Karpas-422 (cell line): ENCODE data around the gene ANKRD37. TPM values are rescaled to one million over a fixed set of nuclear protein-coding genes. Genes with fewer than 3 reads are reported as not detected.
A peak's percentile ranks its signal among the peaks of the same experiment; 100 is the strongest.

Experiments
- DNase-seq: peaks from one replicate; pipeline ENCODE4 v3.0.0-alpha.2; 2015
- H2AFZ ChIP-seq: fragments of 200-600 bp; sonication (generic); 2 replicates; pipeline ENCODE4 v1.6.1; 2014; ENCODE audit warnings: antibody characterized with exemption, low read length, mixed read lengths
- H3K27ac ChIP-seq: fragments of 200-600 bp; sonication (generic); 2 replicates; pipeline ENCODE4 v1.5.1; 2014; ENCODE audit warnings: mild to moderate bottlenecking, low read length, moderate library complexity
- H3K27me3 ChIP-seq: fragments of 200-600 bp; sonication (generic); 2 replicates; pipeline ENCODE4 v1.6.1; 2014; ENCODE audit warnings: low read length, mixed read lengths
- H3K36me3 ChIP-seq: fragments of 200-600 bp; sonication (generic); 2 replicates; pipeline ENCODE4 v1.6.1; 2014; ENCODE audit warnings: low read length, mixed read lengths; ENCODE audit not compliant: insufficient read depth
- H3K4me1 ChIP-seq: fragments of 200-600 bp; sonication (generic); 2 replicates; pipeline ENCODE4 v1.6.1; 2014; ENCODE audit warnings: mild to moderate bottlenecking, low read length, mixed read lengths
- H3K4me2 ChIP-seq: fragments of 200-600 bp; sonication (generic); 2 replicates; pipeline ENCODE4 v1.6.1; 2014; ENCODE audit warnings: low read length, low read depth, mild to moderate bottlenecking; ENCODE audit not compliant: poor library complexity, severe bottlenecking
- H3K4me3 ChIP-seq: fragments of 200-600 bp; sonication (generic); 2 replicates; pipeline ENCODE4 v1.5.1; 2014; ENCODE audit warnings: mild to moderate bottlenecking, antibody characterized with exemption, low read length, mixed read lengths
- H3K79me2 ChIP-seq: fragments of 200-600 bp; sonication (generic); 2 replicates; pipeline ENCODE4 v1.6.1; 2014; ENCODE audit warnings: mild to moderate bottlenecking, low read length, mixed read lengths
- H3K9ac ChIP-seq: fragments of 200-600 bp; sonication (generic); 2 replicates; pipeline ENCODE4 v1.6.0; 2014; ENCODE audit warnings: low read length
- H3K9me2 ChIP-seq: fragments of 200-600 bp; sonication (generic), shearing (Covaris generic); replicated peaks from 2 replicates; pipeline ENCODE4 v1.6.0; 2014; ENCODE audit warnings: mild to moderate bottlenecking, low read length, moderate library complexity; ENCODE audit not compliant: insufficient read depth
- H3K9me3 ChIP-seq: fragments of 300-700, 200-600 bp; sonication (generic); 2 replicates; pipeline ENCODE4 v1.6.1; 2014; ENCODE audit warnings: low read length, mixed read lengths
- H4K20me1 ChIP-seq: fragments of 200-600 bp; sonication (generic); 2 replicates; pipeline ENCODE4 v1.6.1; 2014; ENCODE audit warnings: mild to moderate bottlenecking, antibody characterized with exemption, low read length, low read depth; ENCODE audit not compliant: insufficient read depth
- total RNA-seq: library from RNA; depleted of rRNA; stranded (reverse); fragments of >200 nt; shearing (Covaris generic); gene quantifications from 2 replicates; pipeline ENCODE4 v1.2.3, GENCODE V29; 2014; ENCODE audit warnings: low replicate concordance

ANKRD37 gene
- total RNA-seq, 1 experiment from 2014 or later: 26.6 TPM

DNA sequence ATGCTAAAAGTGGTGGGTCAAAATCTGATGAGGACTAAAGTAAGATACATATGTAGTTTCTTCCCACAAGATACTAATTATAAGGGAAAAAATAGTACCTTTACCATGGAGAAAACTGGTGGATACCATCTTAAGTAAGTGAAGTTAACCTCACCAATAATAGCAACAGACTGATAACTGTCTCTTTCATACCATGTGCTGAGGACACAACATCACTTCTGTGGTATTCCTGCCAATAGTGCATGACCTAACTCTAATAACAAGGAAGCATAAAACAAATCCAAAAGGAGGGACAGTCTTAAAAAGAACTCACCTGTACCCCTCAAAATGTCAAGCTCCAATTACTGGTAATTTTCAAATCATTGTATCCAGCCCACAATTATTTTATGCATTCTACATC, 20.3 kb downstream of the ANKRD37 start:
- no peak overlapping the region for H3K4me3 ChIP-seq
- H3K27ac ChIP-seq: no peak overlapping the region
- no peak overlapping the region for H2AFZ ChIP-seq
- H4K20me1 ChIP-seq: no peaks in the 10 kb centered on the region
- H3K79me2 ChIP-seq: no peaks in the 10 kb centered on the region
- no peak overlapping the region for H3K9ac ChIP-seq
- DNase-seq: no peak
- no peaks in the 10 kb centered on the region for H3K4me1 ChIP-seq
- no peaks in the 10 kb centered on the region for H3K9me3 ChIP-seq
- H3K36me3 ChIP-seq: no peaks in the 10 kb centered on the region
- H3K9me2 ChIP-seq: no peaks in the 10 kb centered on the region
- no peak overlapping the region for H3K4me2 ChIP-seq
- no peaks in the 10 kb centered on the region for H3K27me3 ChIP-seq

DNA sequence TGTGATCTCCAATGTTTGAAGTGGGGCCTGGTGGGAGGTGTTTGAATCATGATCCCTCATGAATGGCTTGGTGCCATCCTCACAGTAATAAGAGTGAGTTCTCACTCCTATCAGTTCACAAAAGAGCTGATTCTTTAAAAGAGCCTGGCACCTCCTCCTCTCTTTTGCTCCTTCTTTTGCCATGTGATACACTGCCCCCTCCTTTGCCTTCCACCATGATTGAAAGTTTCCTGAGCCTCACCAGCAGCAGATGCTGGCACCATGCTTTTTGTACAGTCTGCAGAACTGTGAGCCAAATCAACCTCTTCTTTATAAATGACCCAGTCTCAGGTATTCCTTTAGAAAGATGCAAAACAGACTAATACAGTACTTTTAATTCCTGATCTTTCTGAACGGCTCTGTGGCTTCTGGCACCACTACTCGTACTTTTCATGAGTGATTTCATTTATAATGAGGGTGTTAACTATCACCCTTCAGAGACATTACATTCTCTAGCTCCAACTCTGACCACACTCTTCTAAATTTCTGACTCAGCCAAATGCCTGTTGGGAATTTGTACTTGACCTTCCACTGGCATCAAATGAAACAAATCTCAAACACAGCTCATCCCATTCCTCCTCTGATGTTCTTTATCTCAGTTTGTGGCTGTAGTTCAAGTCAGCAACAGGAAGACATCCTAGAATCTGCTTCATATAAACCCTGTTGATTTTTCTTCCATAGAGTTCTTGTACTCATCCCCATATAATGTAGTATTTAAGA, 24.9 kb downstream of the ANKRD37 start:
- Histone ChIP-seq H3K36me3 (no peaks in the 10 kb centered on the region), H3K4me2 (no peak overlapping the region), H3K79me2 (peaks cover 10% of the 10 kb centered on the region; the same call in 1 of the 2 replicates), H3K4me1 (peaks cover 11% of the 10 kb centered on the region), H3K27me3 (no peaks in the 10 kb centered on the region), H3K27ac (no peak overlapping the region), H3K4me3 (no peak overlapping the region), H2AFZ (no peak overlapping the region), H3K9me2 (no peaks in the 10 kb centered on the region), H4K20me1 (no peaks in the 10 kb centered on the region), H3K9me3 (no peaks in the 10 kb centered on the region), H3K9ac (no peak overlapping the region)
- DNase-seq: no peak

DNA sequence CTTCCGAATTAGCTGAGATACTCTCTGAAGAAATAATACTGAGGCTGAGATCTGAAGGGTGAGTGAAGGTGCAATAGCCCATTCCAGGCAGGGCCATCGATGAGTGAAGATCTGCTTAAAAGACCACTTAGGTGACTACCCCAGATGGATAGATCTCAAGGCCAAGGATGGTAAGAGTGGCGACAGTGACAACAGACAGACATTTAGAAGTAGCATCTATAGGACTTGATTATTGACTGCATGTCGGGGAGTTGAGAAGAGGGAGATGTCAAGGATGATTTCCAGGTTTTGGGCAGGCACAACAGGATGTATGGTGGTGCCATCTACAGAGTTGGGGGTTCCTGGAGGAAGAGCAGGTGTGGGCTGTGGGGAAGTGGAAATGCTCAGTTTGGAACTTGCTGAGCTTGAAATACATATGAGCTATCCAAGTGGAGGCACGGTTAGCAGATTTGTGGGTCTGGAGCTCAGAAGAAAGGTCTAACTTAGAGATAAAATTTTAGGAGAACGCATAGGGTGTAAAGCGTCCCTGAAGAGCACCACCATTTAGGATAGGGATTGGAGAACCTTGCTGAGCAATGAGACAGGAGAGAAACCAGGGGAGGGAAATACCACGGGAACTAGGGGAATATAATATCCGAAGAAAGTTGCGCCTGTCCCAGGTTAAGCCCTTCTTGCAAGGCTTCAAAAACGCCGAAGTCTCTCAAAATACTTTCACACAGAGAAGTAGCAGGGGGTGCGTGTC, 28.4 kb downstream of the ANKRD37 start:
- Histone ChIP-seq H3K4me3 (peak overlapping the region; percentile 84), H3K9me3 (no peaks in the 10 kb centered on the region), H3K4me2 (peak overlapping the region; percentile 79), H3K4me1 (peaks cover 11% of the 10 kb centered on the region), H4K20me1 (no peaks in the 10 kb centered on the region), H3K79me2 (peaks cover 10% of the 10 kb centered on the region; the same call in 1 of the 2 replicates), H3K36me3 (no peaks in the 10 kb centered on the region), H3K27me3 (no peaks in the 10 kb centered on the region), H3K27ac (no peak overlapping the region), H2AFZ (peak overlapping the region; percentile 75; the same call in 1 of the 2 replicates), H3K9me2 (no peaks in the 10 kb centered on the region), H3K9ac (peak overlapping the region; percentile 75)
- peak; percentile 41 for DNase-seq

DNA sequence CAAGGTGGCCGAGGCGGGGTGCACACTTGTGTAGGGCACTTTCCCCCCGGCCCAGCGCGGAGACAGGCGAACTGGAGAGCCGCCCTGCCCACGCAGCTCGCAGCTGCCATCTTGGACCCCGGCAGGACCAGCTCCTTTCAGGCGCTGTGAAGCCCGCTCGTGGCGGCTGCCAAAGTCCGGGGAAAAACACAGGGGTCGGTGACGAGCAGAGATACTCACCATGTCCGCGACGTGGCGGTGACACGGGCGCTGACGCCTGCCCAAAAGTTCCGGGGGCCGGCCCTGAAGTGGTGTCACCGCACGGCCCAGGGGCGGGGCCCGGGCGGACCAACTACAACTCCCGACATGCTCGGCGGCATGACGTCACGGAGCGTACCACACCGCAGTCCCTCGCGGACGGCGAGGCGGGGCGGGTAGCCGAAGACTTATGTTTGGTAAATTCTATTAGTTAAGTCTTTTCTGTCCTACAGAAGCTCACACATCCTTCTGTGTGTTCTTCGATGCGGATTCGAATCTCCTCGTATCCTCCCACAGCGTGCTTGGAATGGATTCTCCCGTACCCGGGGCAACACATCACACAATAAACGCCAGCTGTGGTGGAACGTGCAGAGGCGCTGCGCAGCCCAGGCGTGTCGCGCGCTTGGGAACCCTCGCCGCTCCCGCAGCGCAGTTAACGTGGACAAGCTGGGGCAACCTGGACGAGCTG, 29.2 kb downstream of the ANKRD37 start, which contains the start of gene UFSP2:
TSS of gene UFSP2 (minus strand) at position 318 of the 706 bp plus-strand sequence. CDS start at position 222, 96 bp downstream.
- peak within 1 kb of the TSS; percentile 84 for H3K4me3 ChIP-seq
- H3K79me2 ChIP-seq: peaks cover 10% of the 10 kb centered on the region; the same call in 1 of the 2 replicates
- H3K36me3 ChIP-seq: no peaks in the 10 kb centered on the region
- peak; percentile 90 for DNase-seq
- peak within 1 kb of the TSS; percentile 75 for H3K9ac ChIP-seq
- H3K9me3 ChIP-seq: no peaks in the 10 kb centered on the region
- peak within 1 kb of the TSS; percentile 79 for H3K4me2 ChIP-seq
- no peaks in the 10 kb centered on the region for H4K20me1 ChIP-seq
- 0 out of 2 replicates have a peak within 1 kb of the TSS, but pooled peaks have one; percentile 51 for H3K27ac ChIP-seq
- peak within 1 kb of the TSS; percentile 94 for H2AFZ ChIP-seq
- H3K9me2 ChIP-seq: no peaks in the 10 kb centered on the region
- peaks cover 11% of the 10 kb centered on the region for H3K4me1 ChIP-seq
- H3K27me3 ChIP-seq: no peaks in the 10 kb centered on the region

DNA sequence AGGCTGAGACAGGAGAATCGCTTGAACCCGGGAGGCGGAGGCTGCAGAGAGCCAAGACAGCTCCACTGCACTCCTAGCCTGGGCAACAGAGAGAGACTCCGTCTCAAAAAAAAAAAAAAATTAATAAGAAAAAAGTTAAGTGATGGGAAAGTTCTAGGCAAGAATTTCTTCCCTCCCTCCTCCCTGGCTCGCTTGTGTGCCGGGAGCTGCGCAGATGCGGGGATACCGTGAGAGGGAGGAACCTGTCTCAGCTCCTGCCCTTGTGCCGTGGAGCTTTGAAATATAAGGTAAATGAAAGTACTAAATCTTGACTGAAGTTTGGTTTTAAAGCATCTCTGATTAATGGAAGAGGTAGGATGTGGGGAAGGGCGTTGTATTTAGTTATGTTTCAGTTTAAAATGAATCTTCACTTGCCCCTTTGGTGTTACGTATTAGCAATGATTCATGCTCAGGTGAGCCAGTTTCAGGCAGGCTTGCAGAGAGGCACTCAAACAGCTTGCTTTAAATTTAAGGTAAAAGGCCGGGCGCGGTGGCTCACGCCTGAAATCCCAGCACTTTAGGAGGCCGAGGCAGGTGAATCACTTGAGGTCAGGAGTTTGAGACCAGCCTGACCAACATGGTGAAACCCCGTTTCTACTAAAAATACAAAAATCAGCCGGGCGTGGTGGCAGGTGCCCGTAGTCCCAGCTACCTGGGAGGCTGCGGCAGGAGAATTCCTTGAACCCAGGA, 30.5 kb downstream of the ANKRD37 start:
- H3K4me3 ChIP-seq: no peak overlapping the region
- no peak overlapping the region for H2AFZ ChIP-seq
- H3K4me2 ChIP-seq: no peak overlapping the region
- H3K36me3 ChIP-seq: no peaks in the 10 kb centered on the region
- H3K9ac ChIP-seq: no peak overlapping the region
- H3K27ac ChIP-seq: no peak overlapping the region
- H3K9me3 ChIP-seq: no peaks in the 10 kb centered on the region
- no peaks in the 10 kb centered on the region for H4K20me1 ChIP-seq
- H3K27me3 ChIP-seq: no peaks in the 10 kb centered on the region
- DNase-seq: no peak
- H3K9me2 ChIP-seq: no peaks in the 10 kb centered on the region
- peaks cover 11% of the 10 kb centered on the region for H3K4me1 ChIP-seq
- peaks cover 10% of the 10 kb centered on the region; the same call in 1 of the 2 replicates for H3K79me2 ChIP-seq

DNA sequence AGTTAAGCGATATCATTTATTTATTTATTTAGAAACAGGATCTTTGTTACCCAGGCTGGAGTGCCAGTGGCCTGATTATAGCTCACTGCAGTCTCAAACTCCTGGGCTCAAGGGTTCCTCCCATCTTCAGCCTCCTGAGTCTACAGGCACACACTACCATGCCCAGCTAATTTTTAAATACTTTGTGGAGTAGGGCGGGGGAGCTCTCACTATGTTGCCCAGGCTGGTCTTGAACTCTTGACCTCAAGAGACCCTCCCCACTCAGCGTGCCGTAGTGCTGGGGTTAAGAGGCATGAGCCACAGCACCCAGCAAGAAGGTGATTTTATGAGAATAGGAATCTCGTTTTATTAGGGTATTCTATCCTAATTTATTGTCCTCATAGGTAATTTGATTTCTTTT, 33.0 kb downstream of the ANKRD37 start:
- Histone ChIP-seq H3K79me2 (peaks cover 7% of the 10 kb centered on the region; the same call in 1 of the 2 replicates), H3K9me2 (no peaks in the 10 kb centered on the region), H3K4me1 (peaks cover 9% of the 10 kb centered on the region), H3K4me3 (no peak overlapping the region), H3K27me3 (no peaks in the 10 kb centered on the region), H3K9me3 (no peaks in the 10 kb centered on the region), H3K9ac (no peak overlapping the region), H4K20me1 (no peaks in the 10 kb centered on the region), H2AFZ (no peak overlapping the region), H3K36me3 (no peaks in the 10 kb centered on the region), H3K4me2 (no peak overlapping the region), H3K27ac (no peak overlapping the region)
- DNase-seq: no peak

DNA sequence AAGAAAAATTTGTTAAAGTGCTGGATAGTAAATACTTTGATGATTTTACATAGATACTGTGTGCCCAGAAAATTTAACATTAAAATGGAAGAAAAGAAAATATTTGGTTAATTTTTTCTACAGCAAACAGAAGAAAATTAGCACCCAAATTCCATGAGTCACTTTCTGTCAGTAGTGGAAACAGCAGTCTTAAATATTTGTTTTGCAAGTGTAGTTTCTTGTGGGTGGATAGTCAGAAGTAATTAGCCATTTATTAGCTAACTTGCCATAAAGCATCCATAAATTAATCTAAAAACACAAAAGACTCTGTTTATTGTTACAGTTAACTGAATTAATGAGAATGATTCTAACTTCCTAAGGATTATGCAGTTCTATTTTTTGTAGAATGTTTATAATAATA, 38.8 kb downstream of the ANKRD37 start:
- Histone ChIP-seq H3K4me3 (no peak overlapping the region), H3K4me1 (no peaks in the 10 kb centered on the region), H3K36me3 (no peaks in the 10 kb centered on the region), H3K27ac (no peak overlapping the region), H3K27me3 (no peaks in the 10 kb centered on the region), H3K9me2 (no peaks in the 10 kb centered on the region), H3K79me2 (no peaks in the 10 kb centered on the region), H2AFZ (no peak overlapping the region), H3K9me3 (no peaks in the 10 kb centered on the region), H4K20me1 (no peaks in the 10 kb centered on the region), H3K4me2 (no peak overlapping the region), H3K9ac (no peak overlapping the region)
- no peak for DNase-seq
